DOHH2 (cell line): Measurements from ENCODE around the gene EVL.

ENCODE experiments used
- H3F3A ChIP-seq: fragments of 200-600 bp; sonication (generic), shearing (Covaris generic); 2 replicates; pipeline ENCODE4 v1.6.0; 2016; ENCODE audit warnings: antibody characterized with exemption, mild to moderate bottlenecking; ENCODE audit not compliant: control insufficient read depth, insufficient read depth
- H3K27ac ChIP-seq: fragments of 200-600 bp; sonication (generic); 2 replicates; pipeline ENCODE4 v1.5.1; 2014; ENCODE audit warnings: low read depth, mild to moderate bottlenecking, low read length, moderate library complexity
- H3K27me3 ChIP-seq: fragments of 200-600 bp; sonication (generic); 2 replicates; pipeline ENCODE4 v1.6.1; 2014; ENCODE audit warnings: mild to moderate bottlenecking, low read length, mixed read lengths; ENCODE audit not compliant: control insufficient read depth
- H3K36me3 ChIP-seq: fragments of 200-600 bp; sonication (generic); 2 replicates; pipeline ENCODE4 v1.6.1; 2014; ENCODE audit warnings: mild to moderate bottlenecking, low read length, moderate library complexity, mixed read lengths; ENCODE audit not compliant: control insufficient read depth
- H3K4me1 ChIP-seq: fragments of 200-600 bp; sonication (generic); 2 replicates; pipeline ENCODE4 v1.6.1; 2014; ENCODE audit warnings: mild to moderate bottlenecking, low read length, mixed read lengths; ENCODE audit not compliant: control insufficient read depth
- H3K4me2 ChIP-seq: fragments of 200-600 bp; sonication (generic); 2 replicates; pipeline ENCODE4 v1.6.0; 2014; ENCODE audit warnings: mild to moderate bottlenecking, low read length, moderate library complexity
- H3K4me3 ChIP-seq: fragments of 200-600 bp; sonication (generic); 2 replicates; pipeline ENCODE4 v1.5.1; 2014; ENCODE audit warnings: mild to moderate bottlenecking, low read length, mixed read lengths
- H3K79me2 ChIP-seq: fragments of 200-600 bp; sonication (generic); 2 replicates; pipeline ENCODE4 v1.6.1; 2014; ENCODE audit warnings: mild to moderate bottlenecking, low read length, mixed read lengths; ENCODE audit not compliant: control insufficient read depth
- H3K9me2 ChIP-seq: fragments of 200-600 bp; sonication (generic); replicated peaks from 2 replicates; pipeline ENCODE4 v1.6.1; 2014; ENCODE audit warnings: mild to moderate bottlenecking, low read length, mixed read lengths; ENCODE audit not compliant: control insufficient read depth
- H3K9me3 ChIP-seq: fragments of 200-600 bp; sonication (generic); 2 replicates; pipeline ENCODE4 v1.6.1; 2014; ENCODE audit warnings: antibody characterized with exemption, low read length, mixed read lengths; ENCODE audit not compliant: control insufficient read depth, insufficient read depth
- H4K20me1 ChIP-seq: fragments of 200-600 bp; sonication (generic); 2 replicates; pipeline ENCODE4 v1.6.0; 2014; ENCODE audit warnings: low read depth, mild to moderate bottlenecking, antibody characterized with exemption, low read length, moderate library complexity; ENCODE audit not compliant: control insufficient read depth, insufficient read depth
- EZH2phosphoT487 ChIP-seq: fragments of 200-600 bp; sonication (generic); IDR thresholded peaks from 2 replicates; pipeline ENCODE4 v1.6.1; 2017; ENCODE audit warnings: borderline replicate concordance, mild to moderate bottlenecking, antibody characterized with exemption, low read length, moderate library complexity, mixed read lengths
- TF ChIP-seq, protein P1 (sequence below): fragments of 200-600 bp; sonication (generic); IDR thresholded peaks from one replicate; pipeline ENCODE4 v1.5.1; 2014; ENCODE audit warnings: antibody characterized with exemption, mild to moderate bottlenecking, low read depth, low read length; ENCODE audit not compliant: poor library complexity, severe bottlenecking

The EVL gene

GRCh38 chr14:100104006-100104352 lies 38.8 kb downstream of the EVL start:
- Histone ChIP-seq H3K9me3 (no peaks in the 10 kb centered on the region), H3F3A (no peaks in the 10 kb centered on the region), H4K20me1 (no peaks in the 10 kb centered on the region), H3K27ac (no peak overlapping the region), H3K36me3 (no peaks in the 10 kb centered on the region), H3K79me2 (no peaks in the 10 kb centered on the region), H3K9me2 (no peaks in the 10 kb centered on the region), H3K27me3 (no peaks in the 10 kb centered on the region), H3K4me2 (peak overlapping the region; percentile 20), H3K4me1 (peaks cover 31% of the 10 kb centered on the region), H3K4me3 (no peak overlapping the region)
- TF ChIP-seq EZH2phosphoT487, result no peak
- TF ChIP-seq, protein P1, sequence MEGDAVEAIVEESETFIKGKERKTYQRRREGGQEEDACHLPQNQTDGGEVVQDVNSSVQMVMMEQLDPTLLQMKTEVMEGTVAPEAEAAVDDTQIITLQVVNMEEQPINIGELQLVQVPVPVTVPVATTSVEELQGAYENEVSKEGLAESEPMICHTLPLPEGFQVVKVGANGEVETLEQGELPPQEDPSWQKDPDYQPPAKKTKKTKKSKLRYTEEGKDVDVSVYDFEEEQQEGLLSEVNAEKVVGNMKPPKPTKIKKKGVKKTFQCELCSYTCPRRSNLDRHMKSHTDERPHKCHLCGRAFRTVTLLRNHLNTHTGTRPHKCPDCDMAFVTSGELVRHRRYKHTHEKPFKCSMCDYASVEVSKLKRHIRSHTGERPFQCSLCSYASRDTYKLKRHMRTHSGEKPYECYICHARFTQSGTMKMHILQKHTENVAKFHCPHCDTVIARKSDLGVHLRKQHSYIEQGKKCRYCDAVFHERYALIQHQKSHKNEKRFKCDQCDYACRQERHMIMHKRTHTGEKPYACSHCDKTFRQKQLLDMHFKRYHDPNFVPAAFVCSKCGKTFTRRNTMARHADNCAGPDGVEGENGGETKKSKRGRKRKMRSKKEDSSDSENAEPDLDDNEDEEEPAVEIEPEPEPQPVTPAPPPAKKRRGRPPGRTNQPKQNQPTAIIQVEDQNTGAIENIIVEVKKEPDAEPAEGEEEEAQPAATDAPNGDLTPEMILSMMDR, result no peak

DNA sequence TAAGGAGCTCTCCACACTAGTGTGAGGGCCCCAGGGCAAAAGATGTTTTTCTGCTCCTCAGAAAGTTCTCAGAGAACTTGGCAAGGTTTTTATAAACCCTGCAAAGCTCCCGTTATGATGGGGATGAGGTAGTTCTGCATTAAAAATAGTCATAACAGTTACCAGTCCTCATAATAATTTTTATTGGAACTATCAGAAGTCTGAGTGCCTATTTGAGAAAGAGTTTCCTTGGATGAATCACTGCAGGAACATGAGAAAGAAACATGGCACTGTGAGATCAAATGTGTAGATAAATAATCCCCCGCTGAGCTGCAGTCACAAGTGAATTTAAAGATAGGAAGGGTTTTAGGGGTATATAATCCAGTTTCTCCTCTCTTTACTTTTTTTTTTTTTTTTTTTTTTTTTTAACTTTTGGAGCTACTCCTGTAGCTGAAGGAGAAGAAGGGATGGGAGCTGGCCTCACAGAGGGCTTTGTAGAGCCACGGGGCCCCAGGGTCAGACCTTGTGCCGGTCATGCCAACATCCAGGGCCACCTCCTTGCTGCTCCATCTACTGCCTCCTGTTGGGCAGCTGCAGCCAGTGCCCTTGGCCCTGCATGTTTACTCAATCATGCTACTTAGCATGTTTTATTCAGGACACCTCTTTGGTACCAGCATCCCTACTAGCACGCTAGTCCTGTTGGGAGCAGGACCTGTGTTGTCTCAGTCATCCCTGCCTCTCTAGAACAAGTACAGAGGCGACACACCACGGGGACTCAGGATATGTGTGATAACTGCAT lies 39.5 kb downstream of the EVL start:
- H3F3A ChIP-seq, result no peaks in the 10 kb centered on the region
- TF ChIP-seq, protein P1, result no peak
- no peak for TF ChIP-seq EZH2phosphoT487
- H3K4me3 ChIP-seq, result no peak overlapping the region
- no peak overlapping the region for H3K4me2 ChIP-seq
- H3K4me1 ChIP-seq, result peaks cover 31% of the 10 kb centered on the region
- no peaks in the 10 kb centered on the region for H4K20me1 ChIP-seq
- no peaks in the 10 kb centered on the region for H3K36me3 ChIP-seq
- no peak overlapping the region for H3K27ac ChIP-seq
- no peaks in the 10 kb centered on the region for H3K27me3 ChIP-seq
- no peaks in the 10 kb centered on the region for H3K9me3 ChIP-seq
- H3K79me2 ChIP-seq, result no peaks in the 10 kb centered on the region
- H3K9me2 ChIP-seq, result no peaks in the 10 kb centered on the region

DNA sequence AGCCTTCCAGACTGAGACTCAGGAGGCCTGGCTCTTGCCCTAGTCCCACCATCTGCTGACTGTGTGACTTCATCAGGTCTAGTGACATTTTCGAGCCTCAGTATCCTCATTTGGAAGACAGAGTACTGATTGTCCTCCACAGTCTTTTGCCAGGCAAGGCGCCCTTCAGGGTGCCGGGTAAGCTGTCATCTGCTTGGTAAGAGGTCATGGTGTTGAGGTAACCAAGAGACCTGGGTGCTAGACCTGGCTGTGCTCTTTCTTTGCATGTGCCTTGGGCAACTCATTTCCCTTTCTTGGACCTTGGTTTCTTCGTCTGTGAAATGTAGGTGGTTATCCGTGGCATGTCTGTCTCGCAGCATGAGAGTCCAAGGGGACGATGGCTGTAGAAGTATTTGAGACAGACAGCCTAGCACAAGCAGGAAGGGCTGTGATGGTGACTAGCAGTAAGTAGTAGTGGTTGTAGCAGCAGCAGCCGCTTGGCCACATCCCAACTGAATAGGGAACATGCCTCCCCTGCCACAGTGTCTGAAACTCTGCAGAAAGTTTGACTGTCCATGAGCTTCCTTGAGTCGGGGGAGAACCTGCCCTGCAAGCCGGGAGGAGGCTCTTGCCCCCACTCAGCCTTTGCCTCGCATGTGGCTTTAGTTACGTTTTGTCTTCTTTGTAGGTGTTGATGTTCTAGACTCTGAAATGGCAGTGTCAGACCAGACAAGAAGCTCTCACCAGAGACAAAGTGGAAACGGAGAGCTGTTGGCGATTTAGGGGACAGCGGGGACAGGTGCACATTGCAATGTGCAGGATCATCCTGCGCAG lies 40.3 kb downstream of the EVL start:
- Histone ChIP-seq H3K9me3 (no peaks in the 10 kb centered on the region), H3K4me2 (no peak overlapping the region), H3K79me2 (no peaks in the 10 kb centered on the region), H3K36me3 (no peaks in the 10 kb centered on the region), H4K20me1 (no peaks in the 10 kb centered on the region), H3F3A (no peaks in the 10 kb centered on the region), H3K4me3 (no peak overlapping the region), H3K9me2 (no peaks in the 10 kb centered on the region), H3K27me3 (no peaks in the 10 kb centered on the region), H3K4me1 (peaks cover 31% of the 10 kb centered on the region), H3K27ac (no peak overlapping the region)
- TF ChIP-seq, protein P1, result no peak
- no peak for TF ChIP-seq EZH2phosphoT487
